H1 (cell line): ENCODE measurements around the gene TCF7L1.

ENCODE experiments used
- CREB1 ChIP-seq: IDR thresholded peaks from 2 replicates; pipeline ENCODE4 v1.6.1; 2012; ENCODE audit warnings: inconsistent platforms
- HDAC6 ChIP-seq: IDR thresholded peaks from one replicate; pipeline ENCODE4 v1.7.1; 2012; ENCODE audit warnings: low read depth, mild to moderate bottlenecking, inconsistent platforms, low read length, moderate library complexity
- JUN ChIP-seq: IDR thresholded peaks from 2 replicates; pipeline ENCODE4 v1.6.1; 2011; ENCODE audit warnings: low read depth, mild to moderate bottlenecking, improper control_type of control experiment, low read length
- MAFK ChIP-seq: IDR thresholded peaks from 2 replicates; pipeline ENCODE4 v1.6.1; 2012; ENCODE audit warnings: low read depth, mild to moderate bottlenecking, improper control_type of control experiment, low read length
- POLR2A ChIP-seq, 2 experiments: IDR thresholded peaks; 1 replicate in 1 of 2; 2 replicates in 1 of 2; pipeline ENCODE4 v1.6.1; 2011; ENCODE audit warnings: low read depth in 2 of 2, low read length in 2 of 2, mild to moderate bottlenecking in 2 of 2; ENCODE audit errors: control extremely low read depth in 1 of 2
- POLR2AphosphoS5 ChIP-seq: IDR thresholded peaks from 2 replicates; pipeline ENCODE4 v1.6.1; 2011; ENCODE audit warnings: low read depth, low read length
- SIN3A ChIP-seq, 2 experiments: IDR thresholded peaks in 1 of 2; conservative IDR thresholded peaks in 1 of 2; 2 replicates each; pipeline ENCODE4 v1.6.1; 2011 to 2012; ENCODE audit warnings: low read length in 2 of 2, improper control_type of control experiment in 1 of 2, low read depth in 1 of 2, mild to moderate bottlenecking in 1 of 2
- SP1 ChIP-seq: IDR thresholded peaks from 2 replicates; pipeline ENCODE4 v1.6.1; 2011; ENCODE audit warnings: low read depth, low read length
- ZNF274 ChIP-seq: IDR thresholded peaks from 2 replicates; pipeline ENCODE4 v1.7.0; 2012; ENCODE audit warnings: low read length, borderline replicate concordance; ENCODE audit errors: extremely low read depth
- TF ChIP-seq, protein P1 (sequence below), 3 experiments: IDR thresholded peaks; 1 replicate in 2 of 3; 2 replicates in 1 of 3; pipeline versions ENCODE4 v1.5.1 to v1.6.1; 2011; ENCODE audit warnings: low read length in 3 of 3, mild to moderate bottlenecking in 3 of 3, inconsistent platforms in 2 of 3, low read depth in 1 of 3, moderate library complexity in 1 of 3; ENCODE audit not compliant: insufficient read depth in 1 of 3; ENCODE audit errors: control extremely low read depth in 1 of 3

GRCh38 chr2:85288244-85288725 is 155.1 kb downstream of the TCF7L1 start:
- TF ChIP-seq SP1 (no peak), SIN3A (conservative IDR thresholded peaks at IDR 0.05 in 1 of 2, IDR thresholded peaks at IDR 0.05 in 1 of 2; ENCODE audit: low read depth in 1 of 2, low read length in 2 of 2) (no peak), MAFK (no peak), CREB1 (no peak), HDAC6 (no peak), POLR2AphosphoS5 (no peak), POLR2A (IDR thresholded peaks at IDR 0.05; ENCODE audit: control extremely low read depth in 1 of 2, low read depth in 2 of 2, low read length in 2 of 2) (no peak), JUN (no peak), ZNF274 (no peak)
- TF ChIP-seq, protein P1, sequence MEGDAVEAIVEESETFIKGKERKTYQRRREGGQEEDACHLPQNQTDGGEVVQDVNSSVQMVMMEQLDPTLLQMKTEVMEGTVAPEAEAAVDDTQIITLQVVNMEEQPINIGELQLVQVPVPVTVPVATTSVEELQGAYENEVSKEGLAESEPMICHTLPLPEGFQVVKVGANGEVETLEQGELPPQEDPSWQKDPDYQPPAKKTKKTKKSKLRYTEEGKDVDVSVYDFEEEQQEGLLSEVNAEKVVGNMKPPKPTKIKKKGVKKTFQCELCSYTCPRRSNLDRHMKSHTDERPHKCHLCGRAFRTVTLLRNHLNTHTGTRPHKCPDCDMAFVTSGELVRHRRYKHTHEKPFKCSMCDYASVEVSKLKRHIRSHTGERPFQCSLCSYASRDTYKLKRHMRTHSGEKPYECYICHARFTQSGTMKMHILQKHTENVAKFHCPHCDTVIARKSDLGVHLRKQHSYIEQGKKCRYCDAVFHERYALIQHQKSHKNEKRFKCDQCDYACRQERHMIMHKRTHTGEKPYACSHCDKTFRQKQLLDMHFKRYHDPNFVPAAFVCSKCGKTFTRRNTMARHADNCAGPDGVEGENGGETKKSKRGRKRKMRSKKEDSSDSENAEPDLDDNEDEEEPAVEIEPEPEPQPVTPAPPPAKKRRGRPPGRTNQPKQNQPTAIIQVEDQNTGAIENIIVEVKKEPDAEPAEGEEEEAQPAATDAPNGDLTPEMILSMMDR (IDR thresholded peaks at IDR 0.05; ENCODE audit: control extremely low read depth in 1 of 3, insufficient read depth in 1 of 3, low read depth in 1 of 3, low read length in 3 of 3) = no peak
